Neural crest cell (in vitro differentiated cells): Measurements from ENCODE around the gene PDE11A. TPM values are rescaled to one million over a fixed set of nuclear protein-coding genes. Genes with fewer than 3 reads are reported as not detected.

Experiments
- DNase-seq: peaks from one replicate; pipeline ENCODE4 v3.0.0; 2021; ENCODE audit warnings: low read depth, mixed read lengths, low spot score
- H3K27ac Mint-ChIP-seq: one replicate; pipeline ENCODE4 v1.8.0; 2021; ENCODE audit warnings: mild to moderate bottlenecking, mixed read lengths; ENCODE audit not compliant: unreplicated experiment
- H3K27me3 Mint-ChIP-seq: 2 replicates; pipeline ENCODE4 v1.8.0; 2021; ENCODE audit warnings: low read depth, mild to moderate bottlenecking, mixed read lengths
- H3K36me3 Mint-ChIP-seq: 2 replicates; pipeline ENCODE4 v1.8.0; 2021; ENCODE audit warnings: low read depth, mild to moderate bottlenecking, mixed read lengths
- H3K4me1 Mint-ChIP-seq: 2 replicates; pipeline ENCODE4 v1.8.0; 2021; ENCODE audit warnings: mixed read lengths
- H3K4me3 Mint-ChIP-seq: one replicate; pipeline ENCODE4 v1.8.0; 2021; ENCODE audit warnings: mild to moderate bottlenecking, mixed read lengths
- H3K9me3 Mint-ChIP-seq: 2 replicates; pipeline ENCODE4 v1.8.0; 2021; ENCODE audit warnings: mixed read lengths
- CTCF ChIP-seq: fragments of 200-600 bp; sonication (generic); conservative IDR thresholded peaks from 2 replicates; pipeline ENCODE4 v1.5.0; 2021; ENCODE audit warnings: antibody characterized with exemption, mild to moderate bottlenecking
- total RNA-seq: library from RNA; stranded (reverse); gene quantifications from 2 replicates; pipeline ENCODE4 v1.2.1, GENCODE V29; 2021

The PDE11A gene
- total RNA-seq, 1 donor from 2014 or later, result 0.28 TPM

GRCh38 chr2:177717831-177718618, 354.6 kb downstream of the PDE11A start:
- peak; percentile 40 for TF ChIP-seq CTCF
- Mint-ChIP-seq H3K27me3 (no peaks in the 10 kb centered on the region), H3K36me3 (no peaks in the 10 kb centered on the region), H3K4me3 (no peak overlapping the region), H3K4me1 (peaks cover 9% of the 10 kb centered on the region), H3K27ac (no peak overlapping the region), H3K9me3 (no peaks in the 10 kb centered on the region)
- no peak for DNase-seq

GRCh38 chr2:177716484-177716883, 356.1 kb downstream of the PDE11A start:
- Mint-ChIP-seq H3K4me3 (no peak overlapping the region), H3K9me3 (no peaks in the 10 kb centered on the region), H3K36me3 (no peaks in the 10 kb centered on the region), H3K27ac (no peak overlapping the region), H3K4me1 (peaks cover 15% of the 10 kb centered on the region), H3K27me3 (no peaks in the 10 kb centered on the region)
- DNase-seq, result no peak
- TF ChIP-seq CTCF, result no peak

DNA sequence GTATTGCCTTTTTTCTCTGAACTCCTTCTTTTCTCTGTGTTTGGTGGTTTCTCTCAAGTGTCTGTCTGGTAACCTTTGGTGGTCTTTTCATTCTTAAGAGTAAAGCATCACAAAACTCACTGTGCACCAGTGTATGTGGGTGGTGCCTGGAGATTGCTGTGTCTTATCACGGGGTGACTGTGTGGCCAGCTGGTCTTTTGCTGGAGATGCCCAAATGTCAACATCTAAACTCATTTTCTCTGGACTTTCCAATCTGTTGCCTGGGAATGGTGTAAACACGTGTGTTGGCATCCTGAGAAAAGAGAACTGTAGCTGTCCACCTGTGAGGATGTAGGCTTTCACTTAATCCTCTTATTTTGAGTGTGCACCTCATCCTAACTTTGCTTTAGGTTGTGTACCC, 356.8 kb downstream of the PDE11A start:
- Mint-ChIP-seq H3K9me3 (no peaks in the 10 kb centered on the region), H3K27me3 (no peaks in the 10 kb centered on the region), H3K27ac (no peak overlapping the region), H3K4me3 (no peak overlapping the region), H3K36me3 (no peaks in the 10 kb centered on the region), H3K4me1 (peaks cover 20% of the 10 kb centered on the region)
- no peak for TF ChIP-seq CTCF
- no peak for DNase-seq

DNA sequence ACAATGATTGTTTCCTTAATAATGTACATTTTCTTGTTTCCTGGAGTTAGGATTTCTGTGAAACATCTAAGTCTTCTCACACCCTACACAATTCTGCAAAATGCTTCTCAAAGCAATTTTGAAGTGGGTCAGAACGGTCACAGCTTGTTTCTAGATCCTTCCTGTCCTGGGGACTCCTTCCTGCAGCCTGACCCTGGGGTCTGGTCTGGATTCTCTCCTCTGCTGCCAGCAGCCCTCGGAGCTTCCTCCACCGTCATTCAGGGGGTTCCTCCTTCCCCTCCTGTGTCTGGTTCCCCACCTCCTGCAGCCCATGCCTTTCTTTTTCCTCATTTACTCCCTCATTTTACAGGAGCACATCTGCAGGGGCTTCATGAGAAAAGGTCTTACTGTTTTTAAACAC, 357.9 kb downstream of the PDE11A start:
- no peaks in the 10 kb centered on the region for H3K27me3 Mint-ChIP-seq
- no peak for DNase-seq
- no peak overlapping the region for H3K27ac Mint-ChIP-seq
- no peaks in the 10 kb centered on the region for H3K36me3 Mint-ChIP-seq
- H3K9me3 Mint-ChIP-seq, result no peaks in the 10 kb centered on the region
- H3K4me3 Mint-ChIP-seq, result no peak overlapping the region
- peaks cover 20% of the 10 kb centered on the region for H3K4me1 Mint-ChIP-seq
- no peak for TF ChIP-seq CTCF

- TF ChIP-seq CTCF, result no peak
- Mint-ChIP-seq H3K27me3 (no peaks in the 10 kb centered on the region), H3K4me1 (peaks cover 20% of the 10 kb centered on the region), H3K9me3 (no peaks in the 10 kb centered on the region), H3K4me3 (no peak overlapping the region), H3K27ac (no peak overlapping the region), H3K36me3 (no peaks in the 10 kb centered on the region)
- DNase-seq, result no peak
Observed at GRCh38 chr2:177712462-177712861, 360.1 kb downstream of the PDE11A start.
